DND-41 (cell line): ENCODE results near the gene ITPRID1.

ENCODE experiments used
- CTCF ChIP-seq: IDR thresholded peaks from 2 replicates; pipeline ENCODE4 v1.5.1; 2012; ENCODE audit warnings: borderline replicate concordance, low read length, moderate library complexity, mild to moderate bottlenecking; ENCODE audit not compliant: poor library complexity, severe bottlenecking; ENCODE audit errors: extremely low read depth
- EZH2 ChIP-seq: IDR thresholded peaks from 3 replicates; pipeline ENCODE4 v1.6.1; 2012; ENCODE audit warnings: borderline replicate concordance, low read depth, mild to moderate bottlenecking, moderate library complexity, low read length, inconsistent platforms; ENCODE audit not compliant: severe bottlenecking

- TF ChIP-seq CTCF (no peak), EZH2 (no peak)
These were observed 13.0 kb downstream of the ITPRID1 start for GRCh38 chr7:31526864-31527263.
